GM21447 (cell line): Measurements from ENCODE around the gene HNF4A.

ENCODE experiments used
- ATAC-seq: cut with Tn5 transposase; IDR thresholded peaks from one replicate; pipeline ENCODE4 v1.9.1; 2021; ENCODE audit not compliant: unreplicated experiment

HNF4A gene

DNA sequence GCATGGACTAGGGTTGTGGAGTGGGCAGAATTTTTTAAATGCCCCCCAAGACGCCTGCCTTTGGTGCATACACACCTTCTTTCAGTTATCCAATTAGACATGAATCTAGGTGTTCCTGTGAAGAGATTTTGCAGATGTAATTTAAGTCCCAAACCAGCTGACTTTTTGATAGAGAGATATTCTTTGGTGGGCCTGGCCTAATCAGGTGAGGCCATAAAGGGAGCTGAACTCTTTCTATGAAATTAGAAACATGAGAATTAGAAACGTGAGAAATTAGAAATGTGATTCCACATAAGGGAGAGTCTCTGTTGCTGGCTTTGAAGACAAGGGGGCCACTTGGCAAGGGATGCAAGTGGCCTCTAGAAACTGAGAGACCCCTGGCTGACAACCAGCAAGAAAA is 83.8 kb downstream of the HNF4A start:
- no peak for ATAC-seq

DNA sequence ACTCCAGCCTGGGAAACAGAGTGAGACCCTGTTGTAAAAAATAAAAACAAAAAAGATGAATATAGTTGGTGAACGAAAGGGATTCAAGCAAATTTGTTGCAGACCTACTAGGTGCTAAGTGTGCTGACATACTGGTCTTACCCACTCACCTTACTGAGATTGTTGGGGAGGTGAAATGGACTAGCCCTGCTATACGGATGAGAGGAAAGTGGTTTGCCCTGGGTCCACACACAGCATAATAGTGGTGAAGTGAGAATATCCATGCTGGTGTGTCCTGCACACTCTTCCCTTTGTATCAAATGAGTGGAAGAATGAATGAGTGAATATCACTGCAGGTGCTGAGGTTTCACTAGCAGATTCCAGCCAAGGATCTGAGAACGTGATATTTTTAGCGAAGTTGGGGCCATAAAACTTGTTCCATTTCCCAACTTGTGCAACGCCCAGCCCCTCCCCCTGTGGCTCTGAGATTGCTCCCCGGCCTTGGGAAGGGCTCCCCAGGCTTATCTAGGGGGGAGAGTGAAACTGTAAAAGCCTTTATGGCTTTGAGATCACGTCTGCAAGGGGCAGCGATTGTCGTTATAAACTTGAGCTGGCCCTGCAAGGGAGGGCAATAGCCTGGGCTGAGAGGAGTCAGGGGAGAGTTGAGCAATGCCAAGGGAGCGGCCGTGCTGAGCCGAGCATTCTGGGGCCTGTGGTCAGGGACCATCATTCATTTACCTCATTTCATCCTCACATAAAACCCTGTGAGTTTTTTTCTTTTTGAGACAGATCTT is 87.0 kb downstream of the HNF4A start:
- no peak for ATAC-seq

DNA sequence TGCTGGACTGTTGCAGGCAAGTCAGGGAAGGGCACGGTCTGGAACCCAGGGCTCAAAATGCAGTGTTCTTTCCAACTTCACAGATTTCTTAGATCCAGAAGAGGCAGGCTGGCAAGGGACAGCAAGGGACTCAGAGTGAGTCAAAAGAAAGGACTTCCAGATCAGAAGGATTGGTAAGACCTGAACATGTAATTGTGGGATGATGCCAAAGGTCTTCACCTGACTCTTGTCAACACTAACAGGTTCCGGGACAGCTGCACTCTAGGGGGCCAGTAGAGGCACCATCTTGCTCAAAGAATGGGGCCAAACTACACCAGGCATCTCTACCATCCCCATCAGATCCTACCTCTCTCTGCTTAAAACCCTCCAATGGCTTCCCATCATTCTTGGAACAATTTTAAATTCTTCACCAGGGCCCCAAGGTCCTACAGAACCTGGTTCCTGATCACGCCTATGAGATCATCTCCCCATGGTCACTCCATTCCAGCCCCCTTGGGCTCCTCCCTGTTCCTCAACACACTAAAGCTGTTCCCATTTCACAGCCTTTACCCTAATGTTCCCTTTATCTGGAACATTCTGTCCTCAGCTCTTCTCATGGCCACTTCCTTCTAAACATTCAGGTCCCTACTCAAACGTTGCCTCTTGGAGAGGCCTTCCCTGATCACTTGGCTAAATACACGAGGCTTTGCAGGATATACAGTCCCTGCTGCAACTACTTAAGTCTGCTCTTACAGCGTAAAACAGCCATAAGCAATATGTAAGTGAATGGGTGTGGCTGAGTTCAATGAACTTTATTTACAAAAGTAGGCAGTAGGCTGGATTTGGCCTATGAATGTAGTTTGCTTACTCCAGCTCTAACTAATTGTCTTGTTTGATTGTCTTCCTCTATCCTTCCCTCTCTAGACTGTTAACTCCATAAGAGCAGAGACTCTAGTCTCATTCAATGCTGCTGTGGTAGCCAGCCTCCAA is 90.5 kb downstream of the HNF4A start:
- ATAC-seq = no peak

DNA sequence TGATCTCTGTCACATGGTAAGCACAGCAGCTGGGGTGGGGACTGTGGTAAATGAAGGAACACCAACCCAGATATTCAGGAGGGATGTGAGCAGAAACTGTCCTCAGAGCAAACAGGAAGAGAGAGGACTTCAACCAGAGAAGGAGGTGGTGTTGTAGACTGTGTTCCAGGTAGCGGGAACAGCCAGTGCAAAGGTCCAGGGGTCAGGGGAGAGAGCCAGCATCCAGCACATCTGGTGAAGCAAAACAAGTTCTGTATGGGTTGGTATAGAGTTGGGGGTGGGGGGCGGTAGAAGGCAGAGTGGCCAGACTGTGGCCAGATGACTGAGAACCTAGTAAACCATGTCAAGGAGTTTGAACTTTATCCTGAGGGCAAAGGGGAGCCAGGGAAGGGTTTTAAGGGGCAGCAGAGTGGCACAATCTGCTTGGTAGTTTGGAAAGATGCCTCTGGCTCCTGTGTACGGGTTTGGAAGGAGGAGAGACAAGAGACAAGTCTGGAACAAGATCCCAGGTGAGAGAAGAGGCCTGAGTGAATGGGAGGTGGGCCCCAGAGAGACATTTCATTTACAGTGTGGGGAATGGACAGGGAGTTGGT is 92.4 kb downstream of the HNF4A start:
- no peak for ATAC-seq

DNA sequence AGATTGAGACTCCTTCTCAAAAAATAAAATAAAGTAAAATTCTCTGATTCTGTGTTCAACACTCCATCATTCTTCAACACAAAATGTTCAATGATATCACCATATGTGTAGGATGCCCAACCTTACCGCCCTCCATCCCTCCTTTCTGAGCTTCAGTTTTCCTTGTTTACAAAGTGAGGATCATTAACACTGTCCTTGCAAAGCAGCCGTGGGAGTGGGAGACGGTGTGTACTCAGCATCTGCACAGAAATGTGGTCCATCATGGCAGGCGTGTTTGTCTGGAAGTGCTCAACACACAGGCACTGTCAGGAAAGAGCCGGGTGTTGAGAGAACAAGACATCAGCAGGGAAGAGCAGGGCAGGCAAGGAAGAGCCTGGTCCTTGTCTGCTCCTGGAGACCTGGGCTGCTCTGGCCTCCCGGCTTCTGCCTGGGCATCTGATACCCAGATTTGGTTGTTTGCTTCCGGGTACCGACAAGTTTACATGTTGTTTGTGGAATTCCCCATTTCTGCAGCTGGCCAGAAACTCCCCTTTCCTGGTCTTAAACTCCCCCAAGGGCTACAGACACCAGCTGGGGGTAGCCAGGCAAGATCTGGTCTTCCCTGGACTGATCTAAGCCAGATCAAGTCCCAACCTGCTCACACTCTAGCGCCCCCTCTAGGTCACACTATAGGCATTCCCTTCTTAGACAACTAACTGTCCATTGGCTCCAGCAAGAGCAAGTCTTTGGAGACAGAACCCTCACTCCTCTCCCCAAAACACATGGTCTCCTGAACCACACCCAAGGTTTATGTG is 93.5 kb downstream of the HNF4A start:
- ATAC-seq = no peak

DNA sequence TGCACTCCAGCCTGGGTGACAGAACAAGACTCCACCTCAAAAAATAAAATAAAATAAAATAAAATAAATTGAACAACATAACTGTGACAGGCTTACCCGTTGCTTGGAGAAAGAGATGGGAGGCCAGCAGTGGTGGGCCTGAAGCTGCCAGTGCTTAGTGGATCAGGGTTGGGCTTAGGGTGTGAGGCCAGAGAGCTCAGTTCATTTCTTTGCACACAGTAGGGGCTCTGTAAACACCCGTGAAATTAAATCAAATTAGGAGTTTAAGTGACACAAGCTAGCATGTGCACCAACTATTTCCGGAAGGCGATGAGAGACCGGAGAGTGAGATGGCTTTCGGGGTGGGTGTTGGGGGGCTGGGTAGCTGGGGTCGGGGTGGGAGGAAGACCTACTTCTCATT is 94.4 kb downstream of the HNF4A start:
- no peak for ATAC-seq

DNA sequence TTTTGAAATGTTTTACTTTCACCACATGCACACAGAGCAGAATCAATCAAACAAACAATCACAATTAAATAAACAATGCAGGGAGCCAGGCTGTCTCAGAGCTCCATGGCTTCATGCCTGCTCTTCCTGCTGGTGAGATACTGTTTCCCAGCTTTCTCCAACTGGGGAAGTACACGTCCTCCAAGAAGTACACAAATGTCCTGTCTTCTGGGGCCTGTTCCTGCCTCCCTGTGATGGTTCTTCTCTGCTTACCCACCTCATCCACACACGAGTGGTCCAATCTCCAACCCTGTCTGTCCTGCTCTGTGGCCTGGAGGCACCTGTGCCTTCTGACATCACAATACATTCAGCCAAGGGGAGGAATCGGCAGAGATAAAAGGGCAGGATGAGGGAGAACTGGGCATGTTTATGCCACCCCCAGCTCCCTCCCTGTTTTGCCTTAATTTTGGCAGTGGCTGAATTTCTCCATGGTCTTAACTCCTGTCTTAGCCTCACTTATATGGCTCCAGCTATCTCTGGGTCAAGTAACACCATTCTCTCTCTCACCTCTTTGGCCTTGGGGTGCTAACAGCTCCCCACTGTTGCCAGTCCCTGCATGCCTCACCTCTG is 94.9 kb downstream of the HNF4A start:
- no peak for ATAC-seq

DNA sequence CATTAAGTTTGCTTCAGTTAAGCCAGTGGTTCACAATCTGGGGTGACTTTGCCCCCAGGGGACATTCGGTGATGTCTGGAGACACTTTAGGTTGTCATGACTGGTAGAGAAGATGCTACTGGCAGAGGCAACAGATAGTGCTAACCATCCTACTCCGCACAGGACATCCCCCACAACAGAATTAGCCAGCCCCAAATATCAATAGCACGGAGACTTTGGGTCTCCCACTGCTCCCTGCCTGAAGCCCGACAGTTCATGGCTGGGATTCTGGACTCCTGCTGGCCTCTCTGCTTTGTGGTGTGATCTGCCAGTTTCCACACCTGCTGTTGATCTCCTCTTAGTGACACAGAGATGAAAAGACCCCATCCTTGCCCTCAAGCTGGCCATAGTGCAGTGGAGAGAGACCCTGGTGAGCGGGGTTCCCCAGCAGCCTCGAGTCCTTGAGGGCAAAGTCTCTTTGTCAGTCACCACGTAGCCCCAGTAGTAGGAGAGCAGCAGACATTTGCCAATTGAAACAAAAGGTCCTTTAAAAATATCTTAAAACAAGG is 95.5 kb downstream of the HNF4A start:
- ATAC-seq = no peak

DNA sequence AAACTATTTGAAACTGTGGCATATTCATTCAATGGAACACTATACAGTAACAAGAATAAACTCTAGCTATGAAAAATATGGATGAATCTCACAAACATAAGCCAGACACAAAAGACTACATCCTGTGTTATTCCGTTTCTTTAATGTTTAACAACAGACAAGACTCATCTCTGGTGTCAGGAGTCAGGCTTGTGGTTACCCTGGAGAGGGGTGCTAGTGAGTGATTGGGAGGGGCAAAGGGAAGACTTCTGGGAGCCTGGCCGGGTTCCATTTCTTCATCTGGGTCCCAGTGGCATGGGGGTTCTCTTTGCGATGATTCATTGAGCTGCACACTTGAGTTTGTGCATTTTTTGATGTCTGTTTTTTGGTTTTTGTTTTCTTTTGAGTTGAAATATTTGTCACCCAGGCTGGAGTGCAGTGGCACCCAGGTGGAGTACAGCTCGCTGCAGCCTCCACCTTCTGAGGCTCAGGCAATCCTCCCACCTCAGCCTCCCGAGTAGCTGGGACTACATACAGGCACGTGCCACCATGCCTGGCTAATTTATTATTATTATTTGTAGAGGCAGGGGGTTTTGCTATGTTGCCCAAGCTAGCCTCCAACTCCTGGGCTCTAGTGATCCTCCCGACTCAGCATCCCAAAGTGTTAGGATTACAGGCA is 98.9 kb downstream of the HNF4A start:
- no peak for ATAC-seq

DNA sequence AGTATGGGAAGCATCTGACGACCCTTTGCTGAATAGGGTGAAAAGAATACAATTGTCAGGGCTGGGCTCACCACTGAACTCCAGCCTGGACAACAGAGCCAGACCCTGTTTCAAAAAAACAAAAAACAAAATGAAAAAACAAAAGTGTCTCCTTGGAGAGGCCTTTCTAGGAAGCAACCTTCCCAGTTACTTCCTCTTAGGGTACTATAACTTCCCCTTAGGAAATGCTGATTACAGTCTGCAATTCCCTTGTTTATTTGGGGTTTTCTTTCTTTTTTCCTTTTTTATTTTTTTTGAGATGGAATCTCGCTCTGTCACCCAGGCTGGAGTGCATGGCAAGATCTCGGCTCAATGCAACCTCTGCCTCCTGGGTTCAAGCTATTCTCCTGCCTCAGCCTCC is 99.6 kb downstream of the HNF4A start:
- no peak for ATAC-seq

DNA sequence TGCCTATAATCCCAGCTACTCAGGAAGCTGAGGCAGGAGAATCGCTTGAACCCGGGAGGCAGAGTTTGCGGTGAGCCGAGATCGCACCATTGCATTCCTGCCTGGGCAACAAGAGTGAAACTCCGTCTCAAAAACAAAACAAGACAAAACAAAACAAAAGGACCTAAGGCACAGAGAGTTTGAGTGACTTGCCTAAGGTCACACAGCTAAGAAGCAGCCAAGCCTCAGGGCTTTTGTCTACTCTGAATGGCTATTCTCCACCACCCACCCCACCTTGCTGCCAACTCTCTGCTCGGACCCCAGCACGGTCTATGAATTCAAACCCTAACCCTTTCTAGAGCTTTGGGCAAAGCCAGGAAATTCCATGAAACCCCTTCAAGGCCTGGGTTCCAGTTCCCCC is 101.1 kb downstream of the HNF4A start:
- no peak for ATAC-seq

DNA sequence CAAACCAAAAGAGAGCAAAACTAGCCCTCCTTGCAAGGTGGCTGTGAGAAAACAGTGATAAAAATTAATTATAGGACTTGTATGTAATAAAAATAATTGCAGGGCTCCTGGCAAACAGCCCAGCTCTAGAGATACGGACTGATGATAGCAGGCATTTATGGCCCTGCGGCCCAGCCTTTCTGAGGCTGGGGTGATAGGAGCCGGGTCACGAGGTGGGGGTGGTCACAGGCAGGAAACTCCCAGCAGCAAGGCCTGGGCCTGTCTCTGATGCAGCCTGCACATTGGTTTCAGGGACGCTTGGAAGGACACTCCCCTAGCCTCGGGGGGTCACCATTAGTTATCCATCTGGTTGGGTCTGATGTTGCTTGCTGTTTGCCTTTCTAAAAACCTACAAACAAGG is 101.5 kb downstream of the HNF4A start:
- no peak for ATAC-seq

DNA sequence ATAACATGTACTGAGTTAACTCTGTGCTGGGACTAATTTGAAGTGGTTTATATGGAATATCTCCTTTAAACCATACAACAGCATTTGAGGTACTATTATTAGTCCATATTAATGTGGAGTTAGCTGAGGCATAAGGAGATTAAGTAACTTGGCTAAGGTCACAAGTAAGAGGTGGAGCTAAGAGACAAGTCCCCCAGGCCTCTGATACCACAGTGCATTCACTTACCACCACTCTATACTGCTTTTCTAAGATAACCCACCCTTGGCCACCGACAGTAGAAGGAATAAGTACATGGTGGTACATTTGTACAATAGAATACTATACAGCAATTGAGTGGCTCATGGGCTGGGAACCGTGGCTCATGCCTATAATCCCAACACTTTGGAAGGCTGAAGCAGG is 103.8 kb downstream of the HNF4A start:
- no peak for ATAC-seq

DNA sequence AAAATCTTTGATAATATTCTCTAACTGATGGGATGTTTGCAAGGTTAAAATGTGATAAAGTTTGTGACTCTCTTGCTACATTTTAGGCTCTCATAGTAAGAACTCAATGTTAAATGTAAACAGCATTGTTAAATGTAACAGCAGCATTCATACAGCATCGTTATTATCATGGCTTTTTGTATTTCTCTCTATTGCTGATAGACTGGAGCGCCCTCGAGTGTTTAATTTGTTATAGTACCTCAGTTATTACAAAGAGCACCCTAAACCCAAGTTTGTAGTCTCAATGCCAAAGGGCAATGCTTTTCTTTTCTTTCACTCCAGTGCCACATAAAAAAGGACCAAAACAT is 105.3 kb downstream of the HNF4A start:
- no peak for ATAC-seq

DNA sequence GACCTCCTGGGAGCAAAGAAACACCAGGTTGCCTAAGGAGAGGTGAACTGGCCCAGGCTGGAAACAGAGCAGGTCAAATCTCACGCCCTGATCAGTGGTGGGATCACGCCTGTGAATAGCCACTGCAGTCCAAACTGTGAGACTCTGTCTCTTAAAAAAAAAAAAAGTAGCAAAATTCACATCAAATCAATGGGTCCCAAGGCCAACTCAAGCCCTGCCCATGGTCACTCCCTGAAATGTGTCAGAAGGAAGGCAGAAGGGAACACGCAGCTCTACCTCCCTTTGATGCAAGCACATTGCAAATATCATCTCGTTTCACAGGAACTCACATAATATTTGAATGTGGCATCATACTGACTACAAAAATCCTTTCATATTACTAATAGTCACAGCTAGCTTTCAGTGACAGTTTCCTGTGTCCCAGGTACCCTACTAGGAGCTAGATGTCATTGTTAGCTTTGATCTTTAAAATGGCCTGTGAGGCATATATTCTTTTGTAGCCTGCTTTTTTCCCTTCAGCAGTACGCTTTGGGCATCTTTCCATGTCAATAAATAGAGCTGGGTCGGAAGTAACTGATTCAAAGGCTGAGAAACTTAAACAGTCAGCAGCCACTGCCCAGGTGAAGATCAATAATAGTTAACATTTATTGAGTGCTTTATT is 105.8 kb downstream of the HNF4A start:
- no peak for ATAC-seq

DNA sequence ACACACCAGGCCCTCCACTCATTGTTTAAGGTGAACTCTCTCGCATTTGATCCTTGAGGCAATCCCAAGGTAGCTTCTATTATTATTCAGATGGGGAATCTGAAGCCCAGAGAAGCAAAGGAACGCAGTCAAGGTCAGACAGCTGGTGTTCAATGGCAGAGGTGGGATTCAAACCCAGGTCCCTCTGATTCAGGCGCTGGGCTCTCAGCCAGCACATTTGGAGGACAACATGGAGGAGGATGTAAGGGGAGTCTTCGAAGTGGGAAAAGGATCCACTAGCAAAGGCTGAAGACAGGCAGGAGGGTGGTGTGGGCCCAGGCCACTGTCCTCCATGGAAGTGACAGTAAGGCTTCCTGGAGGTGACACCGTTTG is 106.3 kb downstream of the HNF4A start:
- ATAC-seq = no peak

DNA sequence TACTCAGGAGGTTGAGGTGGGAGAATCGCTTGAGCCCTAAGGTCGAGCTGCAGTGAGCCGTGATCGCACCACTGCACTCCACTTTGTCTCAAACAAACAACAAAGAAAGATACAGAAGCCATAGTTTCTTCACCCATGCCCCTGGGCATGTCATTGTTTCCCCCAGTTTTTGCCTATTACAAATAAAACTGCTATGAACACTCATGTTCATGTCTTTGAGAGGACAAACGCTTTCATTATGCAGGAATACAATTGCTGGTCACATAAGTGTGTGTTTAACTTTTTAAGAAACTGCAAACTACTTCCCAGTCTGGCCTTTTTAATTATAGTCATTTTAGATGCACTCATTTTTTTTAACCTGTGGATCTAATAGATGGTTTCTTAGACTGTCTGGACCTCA is 108.0 kb downstream of the HNF4A start:
- no peak for ATAC-seq

DNA sequence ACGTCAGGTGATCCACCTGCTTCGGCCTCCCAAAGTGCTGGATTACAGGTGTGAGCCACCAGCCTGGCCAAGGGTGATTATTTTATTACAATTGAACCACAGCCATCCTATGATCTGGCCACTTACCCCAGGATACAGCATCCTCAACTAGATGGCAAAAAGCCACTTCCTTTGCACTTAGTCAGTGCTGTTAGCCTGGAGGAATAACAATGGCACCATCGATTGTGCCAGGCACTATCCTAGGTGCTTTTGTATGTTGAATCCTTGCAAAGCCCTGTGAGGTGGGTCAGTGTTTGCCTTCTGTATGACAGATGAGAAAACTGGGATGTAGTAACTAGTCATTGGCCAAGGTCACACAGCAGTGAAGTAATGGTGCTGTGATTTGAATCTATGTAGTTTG is 109.0 kb downstream of the HNF4A start:
- ATAC-seq = no peak

DNA sequence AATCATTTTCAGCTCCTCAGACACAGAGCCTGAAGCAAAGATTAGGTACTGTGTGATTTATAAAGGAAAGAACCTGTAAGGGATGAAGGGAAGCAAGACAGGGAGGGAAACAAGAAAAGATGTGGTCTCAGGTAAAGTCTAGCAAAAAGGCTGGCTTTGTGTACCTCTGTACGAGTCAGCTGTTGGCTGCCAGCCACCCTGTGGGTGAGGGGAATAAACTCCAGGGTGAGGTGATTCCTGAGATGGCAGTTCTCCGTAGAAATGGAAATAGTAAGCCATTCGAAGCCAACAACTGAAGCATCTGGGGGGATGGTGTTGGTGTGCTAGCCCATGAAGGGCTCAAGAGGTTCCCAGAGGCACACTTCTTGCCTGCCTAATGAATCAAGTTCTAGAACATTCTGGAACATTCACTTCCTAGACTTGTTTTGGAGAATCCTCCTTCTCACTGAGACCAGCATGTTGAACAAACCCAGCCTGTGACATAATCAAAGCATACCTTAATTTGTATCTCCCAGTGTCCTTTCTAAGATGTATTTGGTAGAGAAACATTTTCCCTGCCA is 109.6 kb downstream of the HNF4A start:
- ATAC-seq = no peak
